ENCODE measurements around the gene PDE8A.

DNA sequence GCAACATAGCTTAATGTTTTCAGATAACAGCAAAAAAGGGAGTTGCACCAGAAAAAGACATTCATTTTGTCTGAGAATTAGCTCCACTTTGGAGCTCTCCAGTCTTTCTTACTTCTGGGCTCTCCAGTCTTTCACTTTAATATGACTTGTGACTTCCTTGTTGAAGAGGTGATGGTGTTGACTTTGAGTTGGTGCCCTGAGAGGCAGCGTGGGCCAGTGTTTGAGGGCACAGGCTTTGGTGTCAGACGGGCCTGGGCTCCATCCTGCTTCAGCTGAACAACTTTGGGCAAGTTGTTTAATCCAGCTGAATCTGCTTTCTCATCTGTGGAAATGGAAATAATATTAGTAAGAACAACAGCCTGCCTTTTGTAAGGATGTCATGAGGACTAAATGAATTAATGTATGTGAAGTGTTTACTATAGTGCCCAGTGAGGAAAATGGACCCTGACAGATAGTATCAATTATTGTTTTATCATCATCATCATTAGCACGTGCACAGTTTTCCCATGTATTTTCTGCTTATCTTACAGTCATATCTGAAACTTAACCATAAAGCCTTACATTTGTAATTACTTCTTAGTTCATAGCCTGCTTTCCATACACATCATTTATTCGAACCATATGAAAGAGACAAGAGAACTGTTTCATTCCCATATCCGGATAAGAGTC lies 108.4 kb downstream of the PDE8A start:
- TF ChIP-seq, protein P1, sequence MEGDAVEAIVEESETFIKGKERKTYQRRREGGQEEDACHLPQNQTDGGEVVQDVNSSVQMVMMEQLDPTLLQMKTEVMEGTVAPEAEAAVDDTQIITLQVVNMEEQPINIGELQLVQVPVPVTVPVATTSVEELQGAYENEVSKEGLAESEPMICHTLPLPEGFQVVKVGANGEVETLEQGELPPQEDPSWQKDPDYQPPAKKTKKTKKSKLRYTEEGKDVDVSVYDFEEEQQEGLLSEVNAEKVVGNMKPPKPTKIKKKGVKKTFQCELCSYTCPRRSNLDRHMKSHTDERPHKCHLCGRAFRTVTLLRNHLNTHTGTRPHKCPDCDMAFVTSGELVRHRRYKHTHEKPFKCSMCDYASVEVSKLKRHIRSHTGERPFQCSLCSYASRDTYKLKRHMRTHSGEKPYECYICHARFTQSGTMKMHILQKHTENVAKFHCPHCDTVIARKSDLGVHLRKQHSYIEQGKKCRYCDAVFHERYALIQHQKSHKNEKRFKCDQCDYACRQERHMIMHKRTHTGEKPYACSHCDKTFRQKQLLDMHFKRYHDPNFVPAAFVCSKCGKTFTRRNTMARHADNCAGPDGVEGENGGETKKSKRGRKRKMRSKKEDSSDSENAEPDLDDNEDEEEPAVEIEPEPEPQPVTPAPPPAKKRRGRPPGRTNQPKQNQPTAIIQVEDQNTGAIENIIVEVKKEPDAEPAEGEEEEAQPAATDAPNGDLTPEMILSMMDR (conservative IDR thresholded peaks at IDR 0.05) = no peak
- no peak for TF ChIP-seq ZFX (IDR thresholded peaks at IDR 0.05)

Data from C4-2B (cell line).